B cell (primary cell): Measurements from ENCODE around the gene DNASE2B. TPM values are rescaled to one million over a fixed set of nuclear protein-coding genes. Genes with fewer than 3 reads are reported as not detected.

Source experiments
- ATAC-seq: fragments of 200-7000 bp; cut with Tn5 transposase; one replicate; pipeline ENCODE4 v1.10.0; 2021; ENCODE audit warnings: low read depth, mild to moderate bottlenecking, moderate number of reproducible peaks, moderate library complexity
- CTCF ChIA-PET: fragments of 350-600 bp; sonication (Branson Sonifier 250); formaldehyde crosslinking; loops from one replicate; lab custom pipeline; 2021; ENCODE audit warnings: antibody characterized with exemption, inconsistent platforms; lab: Charles Lee
- POLR2A ChIA-PET: fragments of 350-600 bp; sonication (Branson Sonifier 250); formaldehyde crosslinking; loops from one replicate; lab custom pipeline; 2021; ENCODE audit warnings: antibody characterized with exemption; lab: Charles Lee
- DNase-seq: peaks from one replicate; pipeline ENCODE4 v3.0.0; 2013
- H2AFZ ChIP-seq: 2 replicates; pipeline ENCODE4 v1.6.1; 2012; ENCODE audit warnings: mild to moderate bottlenecking, low read depth, low read length; ENCODE audit not compliant: insufficient read depth, poor library complexity, severe bottlenecking
- H3K27ac ChIP-seq, 2 donors: 1 replicate in 1 of 2; 2 replicates in 1 of 2; pipeline ENCODE4 v1.5.1; 2012 to 2013; ENCODE audit warnings: low read length in 2 of 2, mild to moderate bottlenecking in 2 of 2, moderate library complexity in 1 of 2
- H3K27me3 ChIP-seq, 4 experiments: fragments of 200-600 bp in 1 of 4; sonication (generic) in 1 of 4; replicated peaks in 1 of 4; 1 replicate in 2 of 4; 2 replicates in 2 of 4; pipeline versions ENCODE4 v1.6.1 to v1.7.0; 2013 to 2016; ENCODE audit warnings: low read length in 3 of 4, mild to moderate bottlenecking in 2 of 4, mixed read lengths in 1 of 4, moderate library complexity in 1 of 4; ENCODE audit not compliant: insufficient read depth in 4 of 4, control insufficient read depth in 3 of 4; ENCODE audit errors: control extremely low read depth in 1 of 4
- H3K36me3 ChIP-seq, 2 experiments: replicated peaks in 1 of 2; 1 replicate in 1 of 2; 2 replicates in 1 of 2; pipeline versions ENCODE4 v1.6.1 to v1.7.1; 2013; ENCODE audit warnings: low read length in 1 of 2; ENCODE audit not compliant: insufficient read depth in 2 of 2, control insufficient read depth in 1 of 2; ENCODE audit errors: control extremely low read depth in 1 of 2, extremely low read depth in 1 of 2
- H3K4me1 ChIP-seq, 2 donors: fragments of 200-600 bp in 1 of 2; sonication (generic) in 1 of 2; 1 replicate in 1 of 2; 2 replicates in 1 of 2; pipeline versions ENCODE4 v1.5.1 to v1.6.1; 2013 to 2017; ENCODE audit warnings: low read length in 2 of 2; ENCODE audit not compliant: control insufficient read depth in 2 of 2, insufficient read depth in 2 of 2
- H3K4me2 ChIP-seq: replicated peaks from 2 replicates; pipeline ENCODE3; 2012; ENCODE audit warnings: mild to moderate bottlenecking, low read depth, low read length; ENCODE audit not compliant: poor library complexity, severe bottlenecking
- H3K4me3 ChIP-seq, 5 experiments: fragments of 200-600 bp in 1 of 5; sonication (generic) in 1 of 5; 1 replicate in 3 of 5; 2 replicates in 2 of 5; pipeline versions ENCODE4 v1.5.1 to v1.7.0; 2011 to 2016; ENCODE audit warnings: low read length in 4 of 5, mild to moderate bottlenecking in 4 of 5, low read depth in 2 of 5, control low read depth in 1 of 5, moderate library complexity in 1 of 5; ENCODE audit not compliant: insufficient read depth in 1 of 5; ENCODE audit errors: control extremely low read depth in 1 of 5, extremely low read depth in 1 of 5
- H3K79me2 ChIP-seq: fragments of 200-600 bp; sonication (generic); one replicate; pipeline ENCODE4 v1.6.0; 2016; ENCODE audit warnings: low read length; ENCODE audit not compliant: control insufficient read depth, insufficient read depth
- H3K9ac ChIP-seq: fragments of 200-600 bp; sonication (generic); 2 replicates; pipeline ENCODE4 v1.6.1; 2017; ENCODE audit warnings: mild to moderate bottlenecking, low read length, moderate library complexity
- H3K9me3 ChIP-seq, 3 donors: one replicate each; pipeline versions ENCODE4 v1.6.1 to v1.7.1; 2013; ENCODE audit warnings: low read length in 2 of 3; ENCODE audit not compliant: control insufficient read depth in 2 of 3, insufficient read depth in 1 of 3; ENCODE audit errors: control extremely low read depth in 1 of 3
- H4K20me1 ChIP-seq: 2 replicates; pipeline ENCODE4 v1.6.0; 2012; ENCODE audit warnings: mild to moderate bottlenecking, low read length; ENCODE audit not compliant: insufficient read depth, control insufficient read depth, poor library complexity, severe bottlenecking
- H3K27ac Mint-ChIP-seq: one replicate; pipeline ENCODE4 v1.8.0; 2021; ENCODE audit warnings: mixed read lengths
- H3K27me3 Mint-ChIP-seq: one replicate; pipeline ENCODE4 v1.8.0; 2021; ENCODE audit warnings: mixed read lengths
- H3K4me1 Mint-ChIP-seq: one replicate; pipeline ENCODE4 v1.8.0; 2021; ENCODE audit warnings: mixed read lengths
- H3K4me3 Mint-ChIP-seq: one replicate; pipeline ENCODE4 v1.8.0; 2021; ENCODE audit warnings: mixed read lengths
- H3K9me3 Mint-ChIP-seq: one replicate; pipeline ENCODE4 v1.8.0; 2022; ENCODE audit warnings: mixed read lengths; ENCODE audit not compliant: insufficient read depth
- CTCF ChIP-seq: fragments of 200-600 bp; IDR thresholded peaks from one replicate; pipeline ENCODE4 v1.8.0; 2022; ENCODE audit warnings: antibody characterized with exemption, mild to moderate bottlenecking
- EZH2 ChIP-seq: IDR thresholded peaks from 2 replicates; pipeline ENCODE4 v1.6.1; 2012; ENCODE audit warnings: borderline replicate concordance, low read depth, mild to moderate bottlenecking, moderate library complexity, low read length; ENCODE audit not compliant: insufficient read depth, poor library complexity, severe bottlenecking
- WGBS: methylation state at CpG from one replicate; pipeline ENCODE4 v1.1.5; 2013; ENCODE audit warnings: missing lambda C conversion rate; ENCODE audit not compliant: insufficient coverage; 5-methylcytosine and 5-hydroxymethylcytosine counted together
- intact Hi-C: fragments of 100-400 bp; cut with micrococcal nuclease; formaldehyde crosslinking; loops from one replicate; pipeline ENCODE4 v1.10.0; 2022
- polyA plus RNA-seq: library from polyadenylated mRNA; depleted of rRNA; stranded (reverse); fragments of >200 nt; gene quantifications from 2 replicates; pipeline ENCODE4 v1.2.3, GENCODE V29; 2012
- total RNA-seq, 2 donors: library from RNA; stranded (reverse); fragments of 120-200 nt in 1 of 2; gene quantifications; 1 replicate in 1 of 2; 2 replicates in 1 of 2; pipeline versions ENCODE4 v1.2.3 to v1.2.4, GENCODE V29; 2013 to 2022

The DNASE2B gene
- total and polyA plus RNA-seq, 2 donors (not counting 1 experiment from before 2014, with no cell fraction given) = not detected

DNA sequence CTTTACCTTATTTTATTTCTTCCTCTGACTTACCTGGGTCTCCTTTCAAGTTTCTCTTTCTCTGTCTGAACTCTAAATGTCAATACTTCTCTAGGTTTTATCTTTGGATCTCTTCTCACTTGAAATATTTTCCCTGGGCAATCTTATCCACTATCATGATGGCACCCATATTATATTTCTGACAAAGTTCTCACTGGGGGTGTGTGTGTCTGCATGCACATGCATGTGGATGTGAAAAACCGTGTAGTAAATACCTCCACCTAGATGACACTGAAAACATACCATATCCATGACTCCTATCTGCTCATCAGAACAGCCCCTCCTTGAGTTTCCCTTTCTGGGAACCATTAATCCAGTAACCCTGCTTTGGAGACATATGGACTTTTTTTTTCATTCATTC is 30.9 kb downstream of the DNASE2B start:
- H3K27ac Mint-ChIP-seq = no peak overlapping the region
- H3K4me1 Mint-ChIP-seq = peaks cover 12% of the 10 kb centered on the region
- TF ChIP-seq EZH2 (no peak), CTCF (no peak)
- Histone ChIP-seq H3K36me3 (no peaks in the 10 kb centered on the region), H2AFZ (no peak overlapping the region), H3K4me3 (no peak overlapping the region), H3K79me2 (no peaks in the 10 kb centered on the region), H3K27me3 (no peaks in the 10 kb centered on the region), H3K27ac (no peak overlapping the region), H3K9me3 (no peaks in the 10 kb centered on the region), H3K4me1 (peaks cover 8 to 9% of the 10 kb centered on the region in 2 donors), H3K9ac (no peak overlapping the region), H4K20me1 (no peaks in the 10 kb centered on the region), H3K4me2 (no peak overlapping the region)
- POLR2A ChIA-PET = no interaction called here
- intact Hi-C loops = no loop called here
- no peaks in the 10 kb centered on the region for H3K27me3 Mint-ChIP-seq
- CTCF ChIA-PET = interaction anchor here (1.5 to 11.8 kb wide), 2 partner anchors 13 to 286 kb away, joined by 5 to 285 read pairs; partner anchors contain the start of gene PRKACB
- WGBS = no CpG with 5 or more reads among the region's 1 CpG
- H3K9me3 Mint-ChIP-seq = peaks cover 4% of the 10 kb centered on the region
- ATAC-seq (no peak), DNase-seq (no peak)
- H3K4me3 Mint-ChIP-seq = no peak overlapping the region

GRCh38 chr1:84430546-84430945 is 32.3 kb downstream of the DNASE2B start:
- no peak for DNase-seq
- ChIA-PET POLR2A (no interaction called here), CTCF (interaction anchor here (0.6 to 11.8 kb wide), 5 partner anchors 12 to 525 kb away, joined by 3 to 285 read pairs (median 4); partner anchors contain the start of gene PRKACB)
- no peak overlapping the region for H3K9ac ChIP-seq
- no peak overlapping the region for H3K4me2 ChIP-seq
- no CpG with 5 or more reads among the region's 2 CpGs for WGBS
- Mint-ChIP-seq H3K4me1 (peaks cover 10% of the 10 kb centered on the region), H3K9me3 (peaks cover 4% of the 10 kb centered on the region), H3K27ac (no peak overlapping the region), H3K27me3 (no peaks in the 10 kb centered on the region), H3K4me3 (no peak overlapping the region)
- no peak for TF ChIP-seq EZH2
- no peak for TF ChIP-seq CTCF
- peak overlapping the region; percentile 6 for H2AFZ ChIP-seq
- H3K79me2 ChIP-seq = no peaks in the 10 kb centered on the region
- H3K27ac ChIP-seq = no peak overlapping the region
- ATAC-seq = no peak
- H3K36me3 ChIP-seq = no peaks in the 10 kb centered on the region
- no peak overlapping the region for H3K4me3 ChIP-seq
- intact Hi-C loops = loop anchor here (5.0 to 10.0 kb wide), 2 partner anchors 353 to 526 kb away; no protein-coding TSS in a partner anchor
- H3K9me3 ChIP-seq = no peaks in the 10 kb centered on the region
- no peaks in the 10 kb centered on the region for H3K27me3 ChIP-seq
- no peaks in the 10 kb centered on the region for H4K20me1 ChIP-seq
- peaks cover 19% of the 10 kb centered on the region in 2 donors for H3K4me1 ChIP-seq
